Neural cell (in vitro differentiated cells): ENCODE data around the gene MED20. TPM values are rescaled to one million over a fixed set of nuclear protein-coding genes. Genes with fewer than 3 reads are reported as not detected.

Source experiments
- H2AFZ ChIP-seq: fragments of 200-600, 300-800 bp; sonication (generic), shearing (Covaris generic); 2 replicates; pipeline ENCODE4 v1.6.0; 2014; ENCODE audit warnings: low read depth, mild to moderate bottlenecking, antibody characterized with exemption, low read length, moderate library complexity
- H3F3A ChIP-seq: fragments of 200-600 bp; shearing (Covaris generic); 2 replicates; pipeline ENCODE4 v1.6.1; 2016; ENCODE audit warnings: mild to moderate bottlenecking, moderate library complexity, mixed read lengths, antibody characterized with exemption, low read length; ENCODE audit not compliant: insufficient read depth, poor library complexity, severe bottlenecking
- H3K27ac ChIP-seq: fragments of 200-600, 300-800 bp; sonication (generic), shearing (Covaris generic); 2 replicates; pipeline ENCODE4 v1.5.1; 2014; ENCODE audit warnings: mild to moderate bottlenecking, low read length, moderate library complexity
- H3K27me3 ChIP-seq: fragments of 300-800, 200-600 bp; sonication (generic), shearing (Covaris generic); 2 replicates; pipeline ENCODE4 v1.6.0; 2014; ENCODE audit warnings: mild to moderate bottlenecking, low read depth, low read length, moderate library complexity; ENCODE audit not compliant: insufficient read depth
- H3K36me3 ChIP-seq: fragments of 300-800, 200-600 bp; sonication (generic), shearing (Covaris generic); 2 replicates; pipeline ENCODE4 v1.5.1; 2014; ENCODE audit warnings: mild to moderate bottlenecking, antibody characterized with exemption, low read length, moderate library complexity; ENCODE audit not compliant: insufficient read depth
- H3K4me2 ChIP-seq: fragments of 300-800, 200-600 bp; sonication (generic), shearing (Covaris generic); 2 replicates; pipeline ENCODE4 v1.6.0; 2014; ENCODE audit warnings: mild to moderate bottlenecking, low read length
- H3K4me3 ChIP-seq: fragments of 300-800, 200-600 bp; sonication (generic), shearing (Covaris generic); 2 replicates; pipeline ENCODE4 v1.5.1; 2014; ENCODE audit warnings: mild to moderate bottlenecking, low read length, moderate library complexity
- H3K79me2 ChIP-seq: fragments of 200-600 bp; shearing (Covaris generic); replicated peaks from 2 replicates; pipeline ENCODE4 v1.6.0; 2014; ENCODE audit warnings: mild to moderate bottlenecking, low read length, moderate library complexity; ENCODE audit not compliant: insufficient read depth
- H3K9ac ChIP-seq: fragments of 300-800, 200-600 bp; sonication (generic), shearing (Covaris generic); 2 replicates; pipeline ENCODE4 v1.6.1; 2016; ENCODE audit warnings: mild to moderate bottlenecking, low read length, mixed read lengths
- H3K9me2 ChIP-seq: fragments of 200-600 bp; shearing (Covaris generic); 2 replicates; pipeline ENCODE4 v1.6.1; 2016; ENCODE audit warnings: mild to moderate bottlenecking, low read length, mixed read lengths; ENCODE audit not compliant: insufficient read depth
- H3K9me3 ChIP-seq: fragments of 200-600, 300-800 bp; sonication (generic), shearing (Covaris generic); 2 replicates; pipeline ENCODE4 v1.6.1; 2016; ENCODE audit warnings: mild to moderate bottlenecking, mixed run types, low read length, moderate library complexity, mixed read lengths
- H4K20me1 ChIP-seq: fragments of 200-600 bp; shearing (Covaris generic); 2 replicates; pipeline ENCODE4 v1.6.1; 2016; ENCODE audit warnings: mild to moderate bottlenecking, mixed run types; ENCODE audit not compliant: insufficient read depth
- CTCF ChIP-seq: fragments of 450-650 bp; IDR thresholded peaks from 2 replicates; pipeline ENCODE4 v1.5.1; 2014; ENCODE audit warnings: antibody characterized with exemption, mild to moderate bottlenecking, moderate library complexity; ENCODE audit not compliant: poor library complexity, severe bottlenecking
- EP300 ChIP-seq: fragments of 450-650 bp; conservative IDR thresholded peaks from 2 replicates; pipeline ENCODE4 v1.6.1; 2014; ENCODE audit warnings: antibody characterized with exemption, mild to moderate bottlenecking, moderate library complexity; ENCODE audit not compliant: poor library complexity, severe bottlenecking
- EZH2 ChIP-seq: fragments of 200-600, 300-800 bp; shearing (Covaris generic), sonication (generic); IDR thresholded peaks from 2 replicates; pipeline ENCODE4 v1.6.1; 2014; ENCODE audit warnings: antibody characterized with exemption, low read length, borderline replicate concordance, mild to moderate bottlenecking; ENCODE audit not compliant: insufficient read depth, poor library complexity, severe bottlenecking
- MXI1 ChIP-seq: fragments of 450-650 bp; conservative IDR thresholded peaks from 2 replicates; pipeline ENCODE4 v1.6.1; 2014; ENCODE audit warnings: antibody characterized with exemption, mild to moderate bottlenecking; ENCODE audit not compliant: poor library complexity, severe bottlenecking
- POLR2AphosphoS5 ChIP-seq: IDR thresholded peaks from 2 replicates; pipeline ENCODE4 v1.6.1; 2012
- RAD21 ChIP-seq: fragments of 450-650 bp; conservative IDR thresholded peaks from 2 replicates; pipeline ENCODE4 v1.6.1; 2014; ENCODE audit warnings: antibody characterized with exemption, mild to moderate bottlenecking, moderate library complexity
- REST ChIP-seq: IDR thresholded peaks from 2 replicates; pipeline ENCODE4 v1.6.1; 2012; ENCODE audit warnings: borderline replicate concordance
- SMC3 ChIP-seq: fragments of 450-650 bp; conservative IDR thresholded peaks from 2 replicates; pipeline ENCODE4 v1.6.1; 2014; ENCODE audit warnings: antibody characterized with exemption, mild to moderate bottlenecking, moderate library complexity; ENCODE audit not compliant: poor library complexity
- TAF1 ChIP-seq: IDR thresholded peaks from 2 replicates; pipeline ENCODE4 v1.6.1; 2012; ENCODE audit warnings: low read depth
- polyA plus RNA-seq: library from polyadenylated mRNA; depleted of rRNA; stranded (reverse); fragments of >200 nt; gene quantifications from 2 replicates; pipeline ENCODE4 v1.2.3, GENCODE V29; 2014

MED20 gene
- polyA plus RNA-seq, 1 donor from 2014 or later, result 21.2 TPM

GRCh38 chr6:41874741-41875140 is 46.2 kb downstream of the MED20 start:
- no peak overlapping the region for H3K27ac ChIP-seq
- no peaks in the 10 kb centered on the region for H3F3A ChIP-seq
- H3K27me3 ChIP-seq, result no peaks in the 10 kb centered on the region
- H3K9ac ChIP-seq, result no peak overlapping the region
- H3K9me3 ChIP-seq, result no peaks in the 10 kb centered on the region
- no peak overlapping the region for H3K4me3 ChIP-seq
- no peaks in the 10 kb centered on the region for H4K20me1 ChIP-seq
- no peaks in the 10 kb centered on the region for H3K36me3 ChIP-seq
- no peak overlapping the region for H2AFZ ChIP-seq
- no peak overlapping the region for H3K4me2 ChIP-seq
- no peaks in the 10 kb centered on the region for H3K9me2 ChIP-seq
- TF ChIP-seq EZH2 (no peak), POLR2AphosphoS5 (no peak), REST (no peak)
- H3K79me2 ChIP-seq, result peaks cover 16% of the 10 kb centered on the region

- Histone ChIP-seq H3K9me2 (no peaks in the 10 kb centered on the region), H3K36me3 (no peaks in the 10 kb centered on the region), H3K4me3 (no peak overlapping the region), H3K9me3 (no peaks in the 10 kb centered on the region), H3K9ac (no peak overlapping the region), H3K79me2 (peaks cover 10% of the 10 kb centered on the region), H4K20me1 (no peaks in the 10 kb centered on the region), H3K27ac (no peak overlapping the region), H3K27me3 (no peaks in the 10 kb centered on the region), H2AFZ (no peak overlapping the region), H3F3A (no peaks in the 10 kb centered on the region), H3K4me2 (no peak overlapping the region)
- TF ChIP-seq SMC3, result no peak
Observed at GRCh38 chr6:41872147-41872546, 48.8 kb downstream of the MED20 start.

GRCh38 chr6:41871691-41872090 is 49.2 kb downstream of the MED20 start:
- no peak overlapping the region for H3K4me2 ChIP-seq
- H3K9me3 ChIP-seq, result no peaks in the 10 kb centered on the region
- H3K79me2 ChIP-seq, result peaks cover 6% of the 10 kb centered on the region
- no peak overlapping the region for H3K4me3 ChIP-seq
- H3F3A ChIP-seq, result no peaks in the 10 kb centered on the region
- H3K27ac ChIP-seq, result no peak overlapping the region
- no peaks in the 10 kb centered on the region for H3K9me2 ChIP-seq
- no peak overlapping the region for H3K9ac ChIP-seq
- no peaks in the 10 kb centered on the region for H3K27me3 ChIP-seq
- H3K36me3 ChIP-seq, result no peaks in the 10 kb centered on the region
- no peak overlapping the region for H2AFZ ChIP-seq
- no peaks in the 10 kb centered on the region for H4K20me1 ChIP-seq
- no peak for TF ChIP-seq CTCF
- TF ChIP-seq MXI1, result no peak
- no peak for TF ChIP-seq RAD21
- no peak for TF ChIP-seq SMC3
- no peak for TF ChIP-seq EP300
- no peak for TF ChIP-seq EZH2
- no peak for TF ChIP-seq POLR2AphosphoS5
- TF ChIP-seq REST, result no peak
- TF ChIP-seq TAF1, result no peak
